ENCODE data around the gene AP2S1. TPM values are rescaled to one million over a fixed set of nuclear protein-coding genes. Genes with fewer than 3 reads are reported as not detected.
A peak's percentile ranks its signal among the peaks of the same experiment; 100 is the strongest.
"Not testable (repeated sequence)": the region's sequence is repeated elsewhere in the genome, so short reads cannot be mapped to it uniquely, and the experiment has no call there.

AP2S1 gene
- total RNA-seq, 2 experiments from 2014 or later = 108 to 117 TPM

GRCh38 chr19:46834984-46835383 is 15.7 kb downstream of the AP2S1 start:
- intact Hi-C loops (cut with micrococcal nuclease) = no loop called here
- H3K4me1 Mint-ChIP-seq (ENCODE audit: low read depth) = no peaks in the 10 kb centered on the region
- DNase-seq = no peak
- H3K36me3 Mint-ChIP-seq = peaks cover 6% of the 10 kb centered on the region
- H3K9me3 Mint-ChIP-seq = no peaks in the 10 kb centered on the region
- POLR2A ChIA-PET = interaction anchor here (1.1 to 1.3 kb wide), 2 partner anchors 46 to 51 kb away, joined by 3 to 4 read pairs; partner anchors contain the start of gene SLC1A5
- no peaks in the 10 kb centered on the region for H3K27me3 Mint-ChIP-seq
- H3K27ac Mint-ChIP-seq = no peak overlapping the region
- CTCF ChIA-PET = interaction anchor here (0.8 to 1.5 kb wide), 2 partner anchors 68 to 77 kb away, joined by 3 to 5 read pairs; no protein-coding TSS in a partner anchor
- H3K4me3 Mint-ChIP-seq = no peak overlapping the region

DNA sequence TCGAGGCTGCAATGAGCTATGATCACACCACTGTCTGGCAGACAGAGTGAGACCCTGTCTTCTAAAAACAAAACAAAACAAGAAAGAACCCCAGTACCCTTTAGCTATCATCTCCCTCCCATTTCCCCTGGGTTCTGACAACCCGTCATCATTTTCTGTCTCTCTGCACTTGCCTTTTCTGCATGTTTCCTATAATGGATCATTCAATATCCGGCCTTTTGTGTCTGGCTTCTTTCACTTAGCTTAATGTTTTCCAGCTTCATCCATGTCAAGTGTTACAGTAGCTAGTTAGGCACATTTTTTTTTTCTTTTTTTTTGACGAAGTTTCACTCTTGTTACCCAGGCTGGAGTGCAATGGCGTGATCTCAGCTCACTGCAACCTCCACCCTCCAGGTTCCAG is 16.5 kb downstream of the AP2S1 start:
- Mint-ChIP-seq H3K4me1 (ENCODE audit: low read depth) (peaks cover 1% of the 10 kb centered on the region), H3K9me3 (no peaks in the 10 kb centered on the region), H3K4me3 (no peak overlapping the region), H3K36me3 (peaks cover 6% of the 10 kb centered on the region), H3K27ac (no peak overlapping the region), H3K27me3 (no peaks in the 10 kb centered on the region)
- ChIA-PET CTCF (interaction anchor here (0.7 to 1.5 kb wide), 3 partner anchors 67 to 124 kb away, joined by 3 to 5 read pairs (median 3); no protein-coding TSS in a partner anchor), POLR2A (interaction anchor here (0.6 to 1.3 kb wide), 3 partner anchors 46 to 80 kb away, joined by 3 to 4 read pairs (median 3); partner anchors contain the start of gene SLC1A5)
- no peak for DNase-seq
- intact Hi-C loops (cut with micrococcal nuclease) = no loop called here

- intact Hi-C loops (cut with micrococcal nuclease) = no loop called here
- DNase-seq = no peak
- POLR2A ChIA-PET = no interaction called here
- no peaks in the 10 kb centered on the region for H3K27me3 Mint-ChIP-seq
- H3K4me1 Mint-ChIP-seq (ENCODE audit: low read depth) = peaks cover 3% of the 10 kb centered on the region
- H3K4me3 Mint-ChIP-seq = no peak overlapping the region
- H3K27ac Mint-ChIP-seq = no peak overlapping the region
- no peaks in the 10 kb centered on the region for H3K36me3 Mint-ChIP-seq
- no peaks in the 10 kb centered on the region for H3K9me3 Mint-ChIP-seq
- CTCF ChIA-PET = interaction anchor here (0.8 to 1.8 kb wide), 5 partner anchors 9 to 77 kb away, joined by 3 to 6 read pairs (median 4); no protein-coding TSS in a partner anchor
Observed at GRCh38 chr19:46830864-46831263, 19.8 kb downstream of the AP2S1 start.

- Mint-ChIP-seq H3K36me3 (no peaks in the 10 kb centered on the region), H3K4me3 (no peak overlapping the region), H3K27ac (no peak overlapping the region), H3K27me3 (no peaks in the 10 kb centered on the region), H3K4me1 (ENCODE audit: low read depth) (peaks cover 6% of the 10 kb centered on the region), H3K9me3 (no peaks in the 10 kb centered on the region)
- ChIA-PET CTCF (interaction anchor here (0.7 to 1.8 kb wide), 4 partner anchors 44 to 79 kb away, joined by 3 to 6 read pairs (median 4); no protein-coding TSS in a partner anchor), POLR2A (interaction anchor here (0.7 kb wide), 1 partner anchor 113 kb away, joined by 3 read pairs; no protein-coding TSS in a partner anchor)
- intact Hi-C loops (cut with micrococcal nuclease) = no loop called here
- DNase-seq = peak; percentile 75
Observed at GRCh38 chr19:46828484-46828883, 22.2 kb downstream of the AP2S1 start.

GRCh38 chr19:46825731-46826055 is 25.0 kb downstream of the AP2S1 start:
- H3K4me1 Mint-ChIP-seq (ENCODE audit: low read depth) = peaks cover 22% of the 10 kb centered on the region
- H3K9me3 Mint-ChIP-seq = no peaks in the 10 kb centered on the region
- ChIA-PET CTCF (no interaction called here), POLR2A (no interaction called here)
- no peaks in the 10 kb centered on the region for H3K36me3 Mint-ChIP-seq
- DNase-seq = no peak
- H3K4me3 Mint-ChIP-seq = no peak overlapping the region
- no peak overlapping the region for H3K27ac Mint-ChIP-seq
- no peaks in the 10 kb centered on the region for H3K27me3 Mint-ChIP-seq
- intact Hi-C loops (cut with micrococcal nuclease) = no loop called here

DNA sequence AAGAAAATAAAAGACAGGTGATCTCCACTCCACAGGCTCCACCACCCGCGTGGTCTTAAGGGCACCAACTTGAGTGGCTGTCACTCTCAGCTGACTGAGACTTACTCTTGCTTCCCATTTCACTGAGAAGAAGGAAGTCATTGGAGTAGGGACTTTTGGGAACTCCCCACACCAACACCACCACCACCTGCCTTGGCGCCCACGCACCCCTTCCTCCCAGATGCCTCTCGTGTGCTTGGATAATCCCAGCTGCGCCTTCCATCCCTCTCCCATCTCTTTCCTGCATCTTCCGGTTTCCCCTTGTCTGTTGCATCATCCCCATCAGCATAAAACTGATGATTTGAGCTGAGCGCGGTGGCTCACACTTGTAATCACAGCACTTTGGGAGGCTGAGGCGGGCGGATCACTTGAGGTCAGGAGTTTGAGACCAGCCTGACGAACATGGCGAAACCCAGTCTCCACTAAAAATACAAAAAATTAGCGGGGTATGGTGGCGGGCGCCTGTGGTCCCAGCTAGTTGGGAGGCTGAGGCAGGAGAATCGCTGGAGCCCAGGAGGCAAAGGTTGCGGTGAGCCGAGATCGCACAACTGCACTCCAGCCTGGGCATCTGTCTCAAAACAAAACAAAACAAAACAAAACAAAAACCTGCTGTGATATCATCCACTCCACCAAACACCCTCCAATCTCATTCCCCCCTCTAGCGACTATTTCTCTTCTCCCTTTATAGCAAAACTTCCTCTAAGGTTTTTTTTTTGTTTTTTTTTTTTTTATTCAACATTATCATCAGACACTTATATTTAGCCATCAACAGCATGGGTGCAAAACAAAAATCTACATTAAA is 25.5 kb downstream of the AP2S1 start:
- CTCF ChIA-PET = interaction anchor here (1.2 to 1.6 kb wide), 2 partner anchors 58 to 71 kb away, joined by 3 read pairs; no protein-coding TSS in a partner anchor
- POLR2A ChIA-PET = no interaction called here
- H3K4me1 Mint-ChIP-seq (ENCODE audit: low read depth) = peaks cover 27% of the 10 kb centered on the region
- H3K27ac Mint-ChIP-seq = no peak overlapping the region
- H3K27me3 Mint-ChIP-seq = no peaks in the 10 kb centered on the region
- no peaks in the 10 kb centered on the region for H3K9me3 Mint-ChIP-seq
- H3K4me3 Mint-ChIP-seq = no peak overlapping the region
- intact Hi-C loops (cut with micrococcal nuclease) = loop anchor here (5.0 kb wide), 1 partner anchor 68 kb away; no protein-coding TSS in a partner anchor
- no peaks in the 10 kb centered on the region for H3K36me3 Mint-ChIP-seq
- no peak for DNase-seq

DNA sequence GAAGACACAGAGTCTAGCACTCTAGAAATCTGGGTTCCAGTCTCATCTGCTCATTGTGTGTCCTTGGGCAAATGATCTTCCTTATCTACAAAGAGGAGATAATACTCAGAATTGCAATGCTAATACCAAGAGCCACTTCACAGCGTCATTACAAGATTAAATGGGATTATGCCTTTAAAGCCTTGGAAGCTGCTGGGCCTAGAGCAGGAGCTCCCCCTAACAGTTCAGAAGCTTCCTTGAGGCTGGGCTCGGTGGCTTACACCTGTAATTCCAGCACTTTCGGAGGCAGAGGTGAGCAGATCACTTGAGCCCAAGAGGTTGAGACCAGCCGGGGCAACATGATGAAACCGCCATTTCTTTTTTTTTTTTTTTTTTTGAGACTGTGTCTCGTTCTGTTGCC is 27.6 kb downstream of the AP2S1 start:
- no peak for DNase-seq
- Mint-ChIP-seq H3K4me3 (no peak overlapping the region), H3K36me3 (no peaks in the 10 kb centered on the region), H3K27ac (no peak overlapping the region), H3K27me3 (no peaks in the 10 kb centered on the region), H3K9me3 (no peaks in the 10 kb centered on the region), H3K4me1 (ENCODE audit: low read depth) (peaks cover 33% of the 10 kb centered on the region)
- intact Hi-C loops (cut with micrococcal nuclease) = loop anchor here (5.0 kb wide), 1 partner anchor 66 kb away; no protein-coding TSS in a partner anchor
- POLR2A ChIA-PET = no interaction called here
- CTCF ChIA-PET = interaction anchor here (0.7 to 4.0 kb wide), 4 partner anchors 8 to 69 kb away, joined by 3 to 23 read pairs (median 4); no protein-coding TSS in a partner anchor

DNA sequence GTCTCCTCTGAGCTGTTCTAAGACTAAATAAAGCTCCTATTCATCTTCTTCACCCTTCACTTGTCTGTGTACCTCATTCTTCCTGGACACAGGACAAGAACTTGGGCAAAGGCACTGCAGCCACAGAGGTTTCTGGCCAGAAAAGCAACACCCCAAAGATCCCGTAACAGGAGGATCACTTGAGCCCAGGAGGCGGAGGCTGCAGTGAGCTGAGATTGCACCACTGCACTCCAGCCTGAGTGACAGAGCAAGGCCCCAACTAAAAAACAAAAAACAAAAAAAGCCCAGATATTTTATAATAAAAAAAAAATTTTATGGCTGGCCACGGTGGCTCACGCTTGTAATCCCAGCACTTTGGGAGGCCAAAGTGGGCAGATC is 28.2 kb downstream of the AP2S1 start:
- DNase-seq, H3K27me3 Mint-ChIP-seq, H3K4me3 Mint-ChIP-seq, H3K36me3 Mint-ChIP-seq, H3K9me3 Mint-ChIP-seq: not testable (repeated sequence)
- intact Hi-C loops (cut with micrococcal nuclease) = loop anchor here (5.0 kb wide), 1 partner anchor 65 kb away; no protein-coding TSS in a partner anchor
- ChIA-PET CTCF (interaction anchor here (0.7 to 4.0 kb wide), 9 partner anchors 9 to 293 kb away, joined by 3 to 23 read pairs (median 4); no protein-coding TSS in a partner anchor), POLR2A (interaction anchor here (0.5 to 2.4 kb wide), 2 partner anchors 34 to 1027 kb away, joined by 3 to 18 read pairs; partner anchors contain the start of gene SLC1A5)
- peaks cover 33% of the 10 kb centered on the region for H3K4me1 Mint-ChIP-seq (ENCODE audit: low read depth)
- H3K27ac Mint-ChIP-seq = peak overlapping the region; percentile 64

DNA sequence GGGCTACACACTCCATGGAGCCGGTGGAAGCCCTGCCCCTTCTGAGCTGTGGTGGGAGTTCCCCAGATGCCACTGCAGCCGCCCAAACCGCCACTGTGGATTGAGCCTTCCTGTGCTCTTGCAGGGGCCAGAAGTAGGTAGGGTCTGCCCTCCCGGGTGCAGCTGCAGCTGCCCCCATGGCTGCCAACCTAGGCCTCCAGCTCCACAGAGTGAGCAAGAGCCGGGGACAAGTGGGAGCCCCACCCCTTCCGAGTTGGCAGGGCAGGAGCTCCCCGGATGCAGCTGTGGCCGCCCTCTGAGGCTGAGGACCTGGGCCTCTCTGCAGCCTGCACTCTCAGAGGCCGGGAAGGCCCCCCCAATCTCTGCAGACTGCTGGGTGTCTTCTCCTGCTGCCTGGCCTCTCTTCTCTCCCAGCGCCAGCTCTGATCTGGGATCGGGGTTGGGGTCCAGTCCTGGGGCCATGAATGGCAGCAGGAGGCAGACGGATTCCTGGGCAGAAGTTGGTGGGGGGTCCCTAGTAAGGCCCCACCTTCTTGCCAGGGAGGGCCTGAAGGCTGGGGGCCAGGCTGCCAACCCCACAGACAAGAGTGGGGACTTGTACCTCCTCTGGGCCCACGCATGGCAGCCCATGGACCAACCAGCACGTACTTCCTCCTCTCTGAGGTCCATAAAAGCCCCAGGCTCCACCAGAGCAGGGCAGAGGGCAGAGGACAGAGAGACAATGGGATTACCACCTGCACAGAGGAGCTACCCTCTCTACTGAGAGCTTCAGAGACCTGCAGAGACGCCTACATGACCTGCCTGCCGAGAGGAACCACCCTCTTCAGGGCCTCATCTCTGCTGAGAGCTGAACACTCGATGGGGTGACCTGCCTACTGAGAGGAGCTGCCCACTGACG is 28.9 kb downstream of the AP2S1 start:
- peak overlapping the region; percentile 26 for H3K4me3 Mint-ChIP-seq
- CTCF ChIA-PET = interaction anchor here (0.6 to 4.0 kb wide), 11 partner anchors 10 to 292 kb away, joined by 3 to 23 read pairs (median 3); partner anchors contain the start of gene FKRP

DNA sequence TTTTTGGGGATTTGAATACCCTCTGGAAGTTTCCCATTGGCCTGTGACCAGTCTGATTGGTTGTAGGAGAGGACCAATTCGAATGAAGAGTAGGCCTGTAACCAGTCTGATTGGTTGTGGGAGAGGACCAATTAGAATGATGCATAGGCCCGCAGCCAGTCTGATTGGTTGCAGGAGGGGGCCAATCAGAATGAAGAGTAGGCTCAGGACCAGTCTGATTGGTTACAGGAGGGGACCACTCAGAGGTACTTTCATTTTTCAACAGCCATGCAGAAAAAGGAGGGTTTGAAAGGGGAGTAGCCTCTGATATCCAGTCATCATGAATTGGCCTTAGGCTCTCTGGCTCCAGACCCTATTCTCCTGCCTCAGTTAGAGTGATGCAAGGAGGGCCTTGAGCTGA is 31.8 kb downstream of the AP2S1 start:
- Mint-ChIP-seq H3K4me3 (no peak overlapping the region), H3K36me3 (no peaks in the 10 kb centered on the region), H3K4me1 (ENCODE audit: low read depth) (peaks cover 30% of the 10 kb centered on the region), H3K27me3 (no peaks in the 10 kb centered on the region), H3K9me3 (no peaks in the 10 kb centered on the region), H3K27ac (no peak overlapping the region)
- intact Hi-C loops (cut with micrococcal nuclease) = no loop called here
- POLR2A ChIA-PET = no interaction called here
- CTCF ChIA-PET = interaction anchor here (4.0 kb wide), 1 partner anchor 22 kb away, joined by 23 read pairs; no protein-coding TSS in a partner anchor
- peak; percentile 49 for DNase-seq

More for the DNA sequence above, 28.9 kb downstream of the AP2S1 start:
- DNase-seq = peak; percentile 81
- no peaks in the 10 kb centered on the region for H3K36me3 Mint-ChIP-seq
- intact Hi-C loops (cut with micrococcal nuclease) = loop anchor here (1.0 to 5.0 kb wide), 2 partner anchors 35 to 64 kb away; no protein-coding TSS in a partner anchor
- no peaks in the 10 kb centered on the region for H3K9me3 Mint-ChIP-seq
- peak overlapping the region; percentile 65 for H3K27ac Mint-ChIP-seq
- POLR2A ChIA-PET = interaction anchor here (0.5 to 2.4 kb wide), 3 partner anchors 33 to 1026 kb away, joined by 3 to 18 read pairs (median 15); partner anchors contain the start of gene SLC1A5
- H3K4me1 Mint-ChIP-seq (ENCODE audit: low read depth) = peaks cover 33% of the 10 kb centered on the region
- H3K27me3 Mint-ChIP-seq = no peaks in the 10 kb centered on the region

GRCh38 chr19:46815833-46816627 is 34.6 kb downstream of the AP2S1 start:
- DNase-seq = no peak
- POLR2A ChIA-PET = no interaction called here
- no peak overlapping the region for H3K27ac Mint-ChIP-seq
- intact Hi-C loops (cut with micrococcal nuclease) = no loop called here
- H3K4me1 Mint-ChIP-seq (ENCODE audit: low read depth) = peaks cover 17% of the 10 kb centered on the region
- H3K36me3 Mint-ChIP-seq = no peaks in the 10 kb centered on the region
- no peaks in the 10 kb centered on the region for H3K9me3 Mint-ChIP-seq
- CTCF ChIA-PET = no interaction called here
- peaks cover 2% of the 10 kb centered on the region for H3K27me3 Mint-ChIP-seq
- H3K4me3 Mint-ChIP-seq = no peak overlapping the region
